ENCODE results near the gene WASF3. TPM values are rescaled to one million over a fixed set of nuclear protein-coding genes. Genes with fewer than 3 reads are reported as not detected.

The WASF3 gene
- total RNA-seq, 1 experiment from 2014 or later: 2.6 TPM

DNA sequence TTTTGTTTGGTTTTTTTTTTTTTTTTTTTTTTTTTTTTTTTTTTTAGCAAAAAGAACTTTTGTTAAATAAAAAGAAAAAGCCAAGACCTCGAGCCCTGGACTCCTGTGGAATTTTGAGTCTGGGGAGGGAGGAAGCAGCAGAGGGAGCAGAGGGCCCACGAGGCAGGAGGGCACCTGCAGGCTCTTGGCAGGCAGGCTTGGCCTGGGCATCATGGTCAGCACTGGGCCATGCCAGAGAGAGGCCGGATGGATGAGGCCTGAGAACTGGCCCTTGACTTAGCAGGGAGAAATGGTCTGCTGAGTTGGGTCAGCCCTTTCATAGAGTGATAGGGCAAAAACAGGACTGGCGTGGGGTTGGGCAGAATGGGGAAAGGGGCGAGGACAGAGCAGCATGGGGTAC lies 102.7 kb downstream of the WASF3 start:
- Histone ChIP-seq H3K9ac (ENCODE audit: low read length) (no peak overlapping the region), H3K79me2 (ENCODE audit: low read length) (no peaks in the 10 kb centered on the region), H2AFZ (ENCODE audit: low read length) (no peak overlapping the region), H3K4me2 (ENCODE audit: low read length) (no peak overlapping the region), H3K27me3 (ENCODE audit: low read length) (no peaks in the 10 kb centered on the region), H4K20me1 (ENCODE audit: low read length) (no peaks in the 10 kb centered on the region), H3K4me3 (ENCODE audit: low read length) (no peak overlapping the region), H3K4me1 (ENCODE audit: insufficient read depth, low read length) (0 out of 2 replicates have a peak, but pooled peaks cover 5% of the 10 kb centered on the region), H3K9me2 (replicated peaks; ENCODE audit: low read length) (no peaks in the 10 kb centered on the region), H3F3A (ENCODE audit: low read length, unreplicated experiment) (no peaks in the 10 kb centered on the region), H3K27ac (ENCODE audit: low read length) (no peak overlapping the region), H3K36me3 (ENCODE audit: low read depth, low read length) (no peaks in the 10 kb centered on the region), H3K9me3 (ENCODE audit: low read length) (no peaks in the 10 kb centered on the region)
- ATAC-seq (no peak), DNase-seq (no peak)
- ChIA-PET POLR2A (ENCODE audit: unreplicated experiment) (no interaction called here), CTCF (no interaction called here)
- BruUV-seq (replicated peaks): no TSS peak
- TF ChIP-seq, protein P1, sequence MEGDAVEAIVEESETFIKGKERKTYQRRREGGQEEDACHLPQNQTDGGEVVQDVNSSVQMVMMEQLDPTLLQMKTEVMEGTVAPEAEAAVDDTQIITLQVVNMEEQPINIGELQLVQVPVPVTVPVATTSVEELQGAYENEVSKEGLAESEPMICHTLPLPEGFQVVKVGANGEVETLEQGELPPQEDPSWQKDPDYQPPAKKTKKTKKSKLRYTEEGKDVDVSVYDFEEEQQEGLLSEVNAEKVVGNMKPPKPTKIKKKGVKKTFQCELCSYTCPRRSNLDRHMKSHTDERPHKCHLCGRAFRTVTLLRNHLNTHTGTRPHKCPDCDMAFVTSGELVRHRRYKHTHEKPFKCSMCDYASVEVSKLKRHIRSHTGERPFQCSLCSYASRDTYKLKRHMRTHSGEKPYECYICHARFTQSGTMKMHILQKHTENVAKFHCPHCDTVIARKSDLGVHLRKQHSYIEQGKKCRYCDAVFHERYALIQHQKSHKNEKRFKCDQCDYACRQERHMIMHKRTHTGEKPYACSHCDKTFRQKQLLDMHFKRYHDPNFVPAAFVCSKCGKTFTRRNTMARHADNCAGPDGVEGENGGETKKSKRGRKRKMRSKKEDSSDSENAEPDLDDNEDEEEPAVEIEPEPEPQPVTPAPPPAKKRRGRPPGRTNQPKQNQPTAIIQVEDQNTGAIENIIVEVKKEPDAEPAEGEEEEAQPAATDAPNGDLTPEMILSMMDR (conservative IDR thresholded peaks at IDR 0.05; ENCODE audit: low read depth, low read length): no peak
- no peak for TF ChIP-seq EZH2phosphoT487 (IDR thresholded peaks at IDR 0.05; ENCODE audit: borderline replicate concordance, low read length)
- no peak for TF ChIP-seq EZH2 (IDR thresholded peaks at IDR 0.05; ENCODE audit: low read length, unreplicated experiment)
- intact Hi-C loops (cut with micrococcal nuclease): no loop called here

DNA sequence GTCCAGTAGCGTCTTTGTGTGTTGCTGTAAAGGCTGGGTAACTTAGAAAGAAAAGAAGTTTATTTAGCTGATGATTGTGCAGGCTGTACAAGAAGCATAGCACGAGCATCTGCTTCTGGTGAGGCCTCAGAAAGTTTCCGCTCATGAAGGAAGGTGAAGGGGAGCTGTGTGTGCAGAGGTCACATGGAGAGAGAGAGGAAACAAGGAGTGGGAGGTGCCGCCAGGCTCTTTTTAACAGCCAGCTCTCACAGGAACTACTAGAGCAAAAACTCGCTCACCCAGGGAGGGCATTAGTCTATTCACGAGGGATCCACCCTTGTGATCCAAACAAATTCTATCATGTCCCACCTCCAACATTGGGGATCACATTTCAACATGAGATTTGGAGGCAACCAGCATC lies 103.3 kb downstream of the WASF3 start:
- no peaks in the 10 kb centered on the region for H3K36me3 ChIP-seq (ENCODE audit: low read depth, low read length)
- H3K27me3 ChIP-seq (ENCODE audit: low read length): no peaks in the 10 kb centered on the region
- no peak for ATAC-seq
- no peak overlapping the region for H3K4me2 ChIP-seq (ENCODE audit: low read length)
- H3K27ac ChIP-seq (ENCODE audit: low read length): no peak overlapping the region
- CTCF ChIA-PET: no interaction called here
- no peaks in the 10 kb centered on the region for H3K9me3 ChIP-seq (ENCODE audit: low read length)
- DNase-seq: no peak
- BruUV-seq (replicated peaks): no TSS peak
- H3K79me2 ChIP-seq (ENCODE audit: low read length): no peaks in the 10 kb centered on the region
- no peak overlapping the region for H3K9ac ChIP-seq (ENCODE audit: low read length)
- 0 out of 2 replicates have a peak, but pooled peaks cover 5% of the 10 kb centered on the region for H3K4me1 ChIP-seq (ENCODE audit: insufficient read depth, low read length)
- TF ChIP-seq EZH2phosphoT487 (IDR thresholded peaks at IDR 0.05; ENCODE audit: borderline replicate concordance, low read length): no peak
- no peak for TF ChIP-seq EZH2 (IDR thresholded peaks at IDR 0.05; ENCODE audit: low read length, unreplicated experiment)
- TF ChIP-seq, protein P1 (conservative IDR thresholded peaks at IDR 0.05; ENCODE audit: low read depth, low read length): no peak
- no peaks in the 10 kb centered on the region for H3K9me2 ChIP-seq (replicated peaks; ENCODE audit: low read length)
- H3K4me3 ChIP-seq (ENCODE audit: low read length): no peak overlapping the region
- no peaks in the 10 kb centered on the region for H4K20me1 ChIP-seq (ENCODE audit: low read length)
- intact Hi-C loops (cut with micrococcal nuclease): no loop called here
- no peaks in the 10 kb centered on the region for H3F3A ChIP-seq (ENCODE audit: low read length, unreplicated experiment)
- POLR2A ChIA-PET (ENCODE audit: unreplicated experiment): no interaction called here
- no peak overlapping the region for H2AFZ ChIP-seq (ENCODE audit: low read length)

- Histone ChIP-seq H3K9ac (ENCODE audit: low read length) (no peak overlapping the region), H3K79me2 (ENCODE audit: low read length) (no peaks in the 10 kb centered on the region), H3K4me3 (ENCODE audit: low read length) (no peak overlapping the region), H3K27me3 (ENCODE audit: low read length) (no peaks in the 10 kb centered on the region), H3K27ac (ENCODE audit: low read length) (no peak overlapping the region), H3K36me3 (ENCODE audit: low read depth, low read length) (no peaks in the 10 kb centered on the region), H3F3A (ENCODE audit: low read length, unreplicated experiment) (no peaks in the 10 kb centered on the region), H3K4me2 (ENCODE audit: low read length) (no peak overlapping the region), H2AFZ (ENCODE audit: low read length) (no peak overlapping the region), H3K4me1 (ENCODE audit: insufficient read depth, low read length) (0 out of 2 replicates have a peak, but pooled peaks cover 5% of the 10 kb centered on the region), H4K20me1 (ENCODE audit: low read length) (no peaks in the 10 kb centered on the region), H3K9me2 (replicated peaks; ENCODE audit: low read length) (no peaks in the 10 kb centered on the region), H3K9me3 (ENCODE audit: low read length) (no peaks in the 10 kb centered on the region)
- ChIA-PET POLR2A (ENCODE audit: unreplicated experiment) (no interaction called here), CTCF (interaction anchor here (0.9 kb wide), 1 partner anchor 35 kb away, joined by 6 read pairs; no protein-coding TSS in a partner anchor)
- no TSS peak for BruUV-seq (replicated peaks)
- TF ChIP-seq EZH2 (IDR thresholded peaks at IDR 0.05; ENCODE audit: low read length, unreplicated experiment) (no peak), EZH2phosphoT487 (IDR thresholded peaks at IDR 0.05; ENCODE audit: borderline replicate concordance, low read length) (no peak)
- TF ChIP-seq, protein P1 (conservative IDR thresholded peaks at IDR 0.05; ENCODE audit: low read depth, low read length): no peak
- no peak for ATAC-seq
- peak; percentile 21 for DNase-seq
- intact Hi-C loops (cut with micrococcal nuclease): no loop called here
These were observed 106.3 kb downstream of the WASF3 start for GRCh38 chr13:26663791-26664190.

Measured in PC-3 (cell line).